Activated CD8-positive, alpha-beta memory T cell treated with anti-CD3 and anti-CD28 coated beads for 48 hours (primary cell): ENCODE data around the gene AQP9.
A peak's percentile ranks its signal among the peaks of the same experiment; 100 is the strongest.
"Not testable (repeated sequence)": the region's sequence is repeated elsewhere in the genome, so short reads cannot be mapped to it uniquely, and the experiment has no call there.

ENCODE experiments used
- DNase-seq, 3 experiments: peaks; one replicate each; pipeline ENCODE4 v3.0.0-alpha.2; 2020; ENCODE audit warnings: low read depth in 2 of 3, low spot score in 2 of 3

Gene AQP9

GRCh38 chr15:58178668-58179067 is 40.5 kb downstream of the AQP9 start:
- no peak for DNase-seq

GRCh38 chr15:58179206-58179605 is 41.0 kb downstream of the AQP9 start:
- DNase-seq, result no peak

GRCh38 chr15:58179741-58180381 is 41.7 kb downstream of the AQP9 start:
- DNase-seq, result no peak

- DNase-seq, result peak in 1 of 3 experiments; percentile 3
Observed at GRCh38 chr15:58182460-58183163, 44.4 kb downstream of the AQP9 start.

GRCh38 chr15:58185439-58185838 is 47.3 kb downstream of the AQP9 start:
- DNase-seq, result no peak

GRCh38 chr15:58189148-58189811 is 51.1 kb downstream of the AQP9 start:
- DNase-seq, result no peak

GRCh38 chr15:58190419-58190818 is 52.2 kb downstream of the AQP9 start:
- DNase-seq, result no peak

GRCh38 chr15:58193636-58194035 is 55.5 kb downstream of the AQP9 start:
- not testable (repeated sequence) for DNase-seq

- DNase-seq, result no peak
Observed at GRCh38 chr15:58200739-58201138, 62.6 kb downstream of the AQP9 start.

- no peak for DNase-seq
Observed at GRCh38 chr15:58201516-58201915, 63.3 kb downstream of the AQP9 start.

GRCh38 chr15:58203537-58203936 is 65.4 kb downstream of the AQP9 start:
- DNase-seq, result no peak

- no peak for DNase-seq
Observed at GRCh38 chr15:58206151-58206550, 68.0 kb downstream of the AQP9 start.

- not testable (repeated sequence) for DNase-seq
Observed at GRCh38 chr15:58208217-58208616, 70.0 kb downstream of the AQP9 start.

- DNase-seq, result not testable (repeated sequence)
Observed at GRCh38 chr15:58209007-58209481, 70.9 kb downstream of the AQP9 start.

- not testable (repeated sequence) for DNase-seq
Observed at GRCh38 chr15:58210031-58210430, 71.8 kb downstream of the AQP9 start.

GRCh38 chr15:58212909-58213526 is 74.8 kb downstream of the AQP9 start:
- no peak for DNase-seq

GRCh38 chr15:58213587-58214338 is 75.6 kb downstream of the AQP9 start:
- DNase-seq, result no peak

- no peak for DNase-seq
Observed at GRCh38 chr15:58214591-58215340, 76.6 kb downstream of the AQP9 start.

GRCh38 chr15:58217460-58217859 is 79.3 kb downstream of the AQP9 start:
- DNase-seq, result no peak

- no peak for DNase-seq
Observed at GRCh38 chr15:58221591-58222241, 83.5 kb downstream of the AQP9 start.
